Mesangial cell (primary cell): Measurements from ENCODE around the gene RBM38. TPM values are rescaled to one million over a fixed set of nuclear protein-coding genes. Genes with fewer than 3 reads are reported as not detected.

Experiments
- total RNA-seq: library from RNA; depleted of rRNA; stranded (reverse); fragments of >200 nt; gene quantifications from 2 replicates; pipeline ENCODE4 v1.2.3, GENCODE V29; 2015

Gene RBM38
- total RNA-seq = 39.8 and 40.9 TPM in 2 replicates

DNA sequence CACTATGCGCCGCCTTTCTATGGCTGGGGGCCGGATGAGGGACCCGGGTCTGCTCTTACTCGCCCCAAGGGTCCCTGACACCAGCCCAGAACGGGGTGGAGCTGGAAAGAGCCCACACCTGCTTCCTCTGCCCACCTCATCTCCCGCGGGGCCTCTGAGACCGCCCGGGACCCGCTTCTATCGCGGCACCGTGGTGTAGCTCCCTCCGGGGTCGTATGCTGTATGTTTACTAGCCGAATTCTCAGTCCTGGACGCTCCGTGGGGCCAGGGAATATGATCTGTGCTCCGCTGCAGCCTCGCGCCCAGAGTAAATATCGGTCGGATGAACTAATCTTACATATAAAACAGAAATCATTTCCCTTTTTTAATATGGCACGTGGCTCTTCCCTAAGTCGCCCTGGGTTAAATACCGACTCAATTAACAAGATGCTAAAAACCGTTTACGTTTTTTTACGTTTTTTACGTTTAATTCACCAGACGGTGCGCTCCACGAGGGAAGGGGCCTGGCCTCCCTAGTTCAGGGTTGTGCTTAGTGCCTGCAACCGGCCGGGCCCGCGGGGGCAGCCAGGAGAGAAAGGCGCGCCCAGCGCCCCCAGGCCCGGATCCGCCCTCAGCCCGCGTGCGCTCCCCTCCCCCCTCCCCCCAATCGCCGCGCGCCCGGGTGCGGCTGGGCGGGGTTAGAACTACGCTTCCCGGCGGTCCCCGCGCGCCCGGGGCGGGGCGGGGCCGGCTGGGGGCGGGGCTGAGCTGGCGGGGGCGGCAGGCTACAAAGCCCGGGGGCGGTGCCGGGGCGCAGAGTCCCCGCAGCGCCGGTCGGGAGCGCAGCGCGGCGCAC lies at the start of gene RBM38:
Gene RBM38 (plus strand): TSS at position 793 of the 835 bp plus-strand sequence. CDS start 186 bp downstream, outside the sequence.

DNA sequence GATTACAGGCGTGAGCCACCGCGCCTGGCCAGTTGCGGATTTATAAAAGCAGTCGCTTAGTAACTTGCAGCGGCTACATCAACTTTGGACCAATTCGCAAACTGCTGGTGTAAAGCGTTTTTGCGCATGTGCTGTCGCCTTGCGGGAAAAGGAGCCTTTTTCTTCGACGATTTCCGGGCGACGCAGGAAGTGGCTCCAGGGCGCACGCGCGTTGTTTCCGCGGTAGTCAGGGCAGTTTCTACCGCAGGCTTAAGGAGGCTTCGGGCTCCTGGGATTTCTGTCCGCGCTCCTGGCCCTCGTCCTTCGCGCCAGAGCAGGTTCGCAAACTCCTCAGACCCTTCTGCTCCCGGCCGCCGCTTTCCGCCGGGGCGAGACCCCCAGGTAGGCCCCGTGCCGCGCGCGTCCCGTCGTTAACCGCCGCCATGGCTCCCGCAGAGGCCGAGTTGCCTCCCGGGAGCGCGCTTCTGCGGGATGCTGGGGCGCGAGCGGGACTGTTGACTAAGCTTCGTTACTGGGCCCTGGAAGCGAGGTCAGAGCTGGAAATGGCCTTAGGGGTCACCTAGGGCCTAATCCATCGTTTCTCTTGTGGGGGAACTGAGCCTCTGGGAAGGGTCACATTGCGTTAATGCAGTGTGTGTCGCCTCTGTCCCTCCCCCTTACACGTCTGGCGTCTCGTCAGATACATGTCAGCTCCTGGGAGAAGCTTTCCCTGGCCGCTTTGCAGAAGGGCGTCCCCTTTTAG lies 40.0 kb upstream of the RBM38 start, which contains the start of gene RAE1:
Gene RAE1 (plus strand): TSS at position 214 of the 742 bp plus-strand sequence. CDS start 2,784 bp downstream, outside the sequence.

Other genes with a start within 250 kb of the RBM38 start
- gene BMP7, start 124.8 kb upstream of the RBM38 start, total RNA-seq = 2.4 and 4.4 TPM in 2 replicates
- not detected in 2 replicates for gene SPO11, start 61.6 kb upstream of the RBM38 start, total RNA-seq
- 25.6 and 41.4 TPM in 2 replicates for gene RAE1, start 40.1 kb upstream of the RBM38 start, total RNA-seq
- under 0.01 TPM in 1 of 2 replicates, not detected in the other for gene CTCFL, start 133.7 kb downstream of the RBM38 start, total RNA-seq
- not detected in 2 replicates for gene PCK1, start 169.7 kb downstream of the RBM38 start, total RNA-seq
- not detected in 2 replicates for gene ZBP1, start 229.0 kb downstream of the RBM38 start, total RNA-seq